ENCODE measurements around the gene DPP6. TPM values are rescaled to one million over a fixed set of nuclear protein-coding genes. Genes with fewer than 3 reads are reported as not detected.
"Not testable (repeated sequence)": the region's sequence is repeated elsewhere in the genome, so short reads cannot be mapped to it uniquely, and the experiment has no call there.

DPP6 gene
- total and polyA plus RNA-seq, 5 donors from 2014 or later = not detected

DNA sequence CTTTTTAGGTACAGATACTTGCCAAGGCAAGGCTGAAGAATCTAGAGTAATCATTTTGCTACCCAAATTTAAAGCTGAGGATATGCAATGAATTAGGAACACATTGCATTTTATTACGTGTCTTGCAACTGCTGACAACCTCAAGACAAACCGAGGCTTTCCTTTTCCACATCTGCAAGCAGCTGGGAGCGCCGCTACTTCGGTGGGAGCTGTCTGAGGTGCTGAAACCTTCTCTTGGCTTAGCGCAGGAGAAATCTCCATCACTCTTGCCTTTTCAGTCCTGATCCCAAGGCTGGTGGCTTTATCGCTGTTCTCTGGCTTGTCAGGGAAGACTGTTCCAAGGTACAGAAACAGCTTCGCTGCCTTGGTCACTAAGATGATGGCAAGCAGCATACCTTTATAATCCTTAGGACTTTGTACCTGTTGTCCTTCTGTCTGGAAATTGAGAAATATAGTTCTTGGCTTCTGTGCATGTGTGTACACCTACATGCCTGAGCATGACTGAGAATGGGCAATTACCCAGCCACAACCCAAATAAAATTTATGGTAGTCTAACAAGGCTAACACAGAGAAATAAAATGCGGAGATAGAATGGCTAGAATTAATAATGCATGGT, 3.4 kb downstream of the DPP6 start:
- DNase-seq = peak in 1 of 3 donors; percentile 13
- H3K36me3 Mint-ChIP-seq; H3K36me3 ChIP-seq (ENCODE audit: control insufficient read depth, insufficient read depth, low read length); H3K4me1 Mint-ChIP-seq; H3K27me3 ChIP-seq (ENCODE audit: control insufficient read depth, insufficient read depth, low read length); H3K4me1 ChIP-seq (ENCODE audit: control insufficient read depth, insufficient read depth, low read length, poor library complexity, severe bottlenecking); H3K9me3 Mint-ChIP-seq; H3K27ac Mint-ChIP-seq; H3K4me3 Mint-ChIP-seq; H3K27me3 Mint-ChIP-seq; ATAC-seq (ENCODE audit: low read depth in 2 of 2); H3K4me3 ChIP-seq (ENCODE audit: low read depth, low read length); H3K9me3 ChIP-seq (ENCODE audit: control insufficient read depth in 2 of 2, low read length in 2 of 2); H3K27ac ChIP-seq (ENCODE audit: insufficient read depth, low read length, poor library complexity, severe bottlenecking): not testable (repeated sequence)

- not testable (repeated sequence) for H3K4me1 ChIP-seq (ENCODE audit: control insufficient read depth, insufficient read depth, low read length, poor library complexity, severe bottlenecking); H3K27ac Mint-ChIP-seq; DNase-seq; H3K4me1 Mint-ChIP-seq; H3K9me3 ChIP-seq (ENCODE audit: control insufficient read depth in 2 of 2, low read length in 2 of 2); H3K36me3 Mint-ChIP-seq; H3K4me3 Mint-ChIP-seq; ATAC-seq (ENCODE audit: low read depth in 2 of 2); H3K9me3 Mint-ChIP-seq; H3K27me3 Mint-ChIP-seq; H3K36me3 ChIP-seq (ENCODE audit: control insufficient read depth, insufficient read depth, low read length); H3K27me3 ChIP-seq (ENCODE audit: control insufficient read depth, insufficient read depth, low read length); H3K27ac ChIP-seq (ENCODE audit: insufficient read depth, low read length, poor library complexity, severe bottlenecking); H3K4me3 ChIP-seq (ENCODE audit: low read depth, low read length)
Observed at GRCh38 chr7:154058783-154059182, 6.6 kb downstream of the DPP6 start.

DNA sequence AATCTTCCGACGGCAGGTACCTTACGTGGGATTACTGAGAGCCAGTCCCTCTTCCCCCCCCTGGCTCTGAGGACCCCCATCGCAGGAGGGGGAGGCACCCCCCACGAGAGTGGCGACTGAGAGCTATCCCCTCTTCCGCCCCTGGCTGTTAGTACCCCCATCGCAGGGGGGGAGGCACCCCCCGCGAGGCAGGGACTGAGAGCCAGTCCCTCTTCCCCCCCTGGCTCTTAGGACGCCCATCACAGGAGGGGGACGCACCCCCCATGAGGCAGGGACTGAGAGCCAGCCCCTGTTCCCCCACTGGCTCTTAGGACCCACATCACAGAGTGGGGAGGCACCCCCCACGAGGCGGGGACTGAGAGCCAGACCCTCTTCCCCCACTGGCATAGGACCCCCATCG, 8.4 kb downstream of the DPP6 start:
- H3K4me3 ChIP-seq (ENCODE audit: low read depth, low read length); H3K9me3 Mint-ChIP-seq; H3K36me3 ChIP-seq (ENCODE audit: control insufficient read depth, insufficient read depth, low read length); H3K27ac Mint-ChIP-seq; H3K27me3 ChIP-seq (ENCODE audit: control insufficient read depth, insufficient read depth, low read length); H3K27me3 Mint-ChIP-seq; H3K4me1 ChIP-seq (ENCODE audit: control insufficient read depth, insufficient read depth, low read length, poor library complexity, severe bottlenecking); DNase-seq; ATAC-seq (ENCODE audit: low read depth in 2 of 2); H3K4me3 Mint-ChIP-seq; H3K4me1 Mint-ChIP-seq; H3K27ac ChIP-seq (ENCODE audit: insufficient read depth, low read length, poor library complexity, severe bottlenecking); H3K36me3 Mint-ChIP-seq; H3K9me3 ChIP-seq (ENCODE audit: control insufficient read depth in 2 of 2, low read length in 2 of 2): not testable (repeated sequence)

- H3K27me3 ChIP-seq (ENCODE audit: control insufficient read depth, insufficient read depth, low read length); H3K27me3 Mint-ChIP-seq; H3K4me3 ChIP-seq (ENCODE audit: low read depth, low read length); H3K4me1 ChIP-seq (ENCODE audit: control insufficient read depth, insufficient read depth, low read length, poor library complexity, severe bottlenecking); H3K9me3 ChIP-seq (ENCODE audit: control insufficient read depth in 2 of 2, low read length in 2 of 2); H3K4me1 Mint-ChIP-seq; H3K36me3 ChIP-seq (ENCODE audit: control insufficient read depth, insufficient read depth, low read length); H3K4me3 Mint-ChIP-seq; H3K27ac ChIP-seq (ENCODE audit: insufficient read depth, low read length, poor library complexity, severe bottlenecking); ATAC-seq (ENCODE audit: low read depth in 2 of 2); H3K36me3 Mint-ChIP-seq; H3K9me3 Mint-ChIP-seq; H3K27ac Mint-ChIP-seq: not testable (repeated sequence)
- peak in 1 of 3 donors; percentile 2 for DNase-seq
Observed at GRCh38 chr7:154071833-154072232, 19.6 kb downstream of the DPP6 start.

- H3K9me3 Mint-ChIP-seq; DNase-seq; H3K4me1 Mint-ChIP-seq; H3K4me3 Mint-ChIP-seq; H3K4me3 ChIP-seq (ENCODE audit: low read depth, low read length); H3K27me3 ChIP-seq (ENCODE audit: control insufficient read depth, insufficient read depth, low read length); H3K27ac ChIP-seq (ENCODE audit: insufficient read depth, low read length, poor library complexity, severe bottlenecking); H3K36me3 ChIP-seq (ENCODE audit: control insufficient read depth, insufficient read depth, low read length); ATAC-seq (ENCODE audit: low read depth in 2 of 2); H3K36me3 Mint-ChIP-seq; H3K27ac Mint-ChIP-seq; H3K9me3 ChIP-seq (ENCODE audit: control insufficient read depth in 2 of 2, low read length in 2 of 2); H3K4me1 ChIP-seq (ENCODE audit: control insufficient read depth, insufficient read depth, low read length, poor library complexity, severe bottlenecking); H3K27me3 Mint-ChIP-seq: not testable (repeated sequence)
Observed at GRCh38 chr7:154072395-154073181, 20.4 kb downstream of the DPP6 start.

DNA sequence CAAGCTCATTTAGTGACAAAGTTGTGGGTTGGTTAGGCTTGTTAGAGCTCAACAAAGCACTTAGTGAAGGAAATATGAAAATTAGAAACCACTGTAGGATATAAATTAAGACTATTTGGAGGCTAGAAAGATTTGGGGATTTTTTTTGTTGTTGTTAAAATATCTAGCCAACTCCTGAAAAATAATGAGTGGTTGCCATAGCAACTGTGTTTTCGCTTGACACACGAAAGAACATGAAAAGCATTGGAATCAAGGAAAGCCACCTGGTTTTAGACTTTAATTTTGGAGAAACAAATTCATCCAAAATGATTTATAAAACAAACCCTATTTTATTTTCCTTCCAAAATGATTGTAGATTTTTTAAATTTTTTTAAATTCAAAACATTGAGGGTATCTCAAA, 26.3 kb downstream of the DPP6 start:
- not testable (repeated sequence) for H3K9me3 ChIP-seq (ENCODE audit: control insufficient read depth in 2 of 2, low read length in 2 of 2); H3K4me1 Mint-ChIP-seq; H3K27me3 Mint-ChIP-seq; H3K4me1 ChIP-seq (ENCODE audit: control insufficient read depth, insufficient read depth, low read length, poor library complexity, severe bottlenecking); H3K36me3 Mint-ChIP-seq; H3K9me3 Mint-ChIP-seq; H3K36me3 ChIP-seq (ENCODE audit: control insufficient read depth, insufficient read depth, low read length); ATAC-seq (ENCODE audit: low read depth in 2 of 2); H3K4me3 Mint-ChIP-seq; DNase-seq; H3K4me3 ChIP-seq (ENCODE audit: low read depth, low read length); H3K27ac Mint-ChIP-seq; H3K27me3 ChIP-seq (ENCODE audit: control insufficient read depth, insufficient read depth, low read length); H3K27ac ChIP-seq (ENCODE audit: insufficient read depth, low read length, poor library complexity, severe bottlenecking)

- ATAC-seq (ENCODE audit: low read depth in 2 of 2) = not testable (repeated sequence)
Observed at GRCh38 chr7:154080249-154080648, 28.1 kb downstream of the DPP6 start.

DNA sequence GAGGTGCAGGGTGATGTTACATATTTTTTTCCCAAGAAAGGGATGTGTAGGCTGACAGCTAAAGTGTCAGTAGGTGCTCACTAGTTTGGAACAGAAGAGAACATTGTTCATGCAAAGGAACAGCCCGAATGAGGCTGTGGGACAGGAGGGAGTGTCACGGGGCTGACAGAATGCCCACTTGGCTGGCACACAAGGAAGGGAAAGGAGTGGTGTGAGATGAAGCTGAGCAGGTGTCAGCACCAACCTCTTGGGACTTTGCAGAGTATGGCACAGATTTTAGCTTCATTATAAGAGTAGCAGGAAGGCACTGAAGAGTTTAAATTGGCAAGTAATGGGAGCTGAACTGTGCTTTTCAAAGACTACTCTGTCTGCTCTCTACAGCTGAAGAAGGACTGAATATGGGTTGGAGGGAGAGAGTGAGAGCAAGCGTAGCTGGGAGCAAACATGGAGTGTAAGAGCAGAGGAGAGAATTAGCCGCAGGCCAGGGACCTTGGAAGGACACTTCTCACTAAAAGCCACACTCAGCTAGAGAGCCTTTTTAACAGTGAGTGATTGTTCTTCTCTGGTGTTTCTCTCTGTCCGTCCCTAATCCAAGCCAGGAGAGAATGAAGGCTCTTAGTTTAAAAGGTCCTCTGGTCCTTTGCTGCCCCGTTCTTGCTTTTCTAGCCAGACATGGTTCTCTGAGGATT, 35.0 kb downstream of the DPP6 start:
- not testable (repeated sequence) for H3K27ac Mint-ChIP-seq

More at GRCh38 chr7:154080249-154080648, 28.1 kb downstream of the DPP6 start:
- not testable (repeated sequence) for H3K4me3 Mint-ChIP-seq; H3K4me1 ChIP-seq (ENCODE audit: control insufficient read depth, insufficient read depth, low read length, poor library complexity, severe bottlenecking); H3K4me1 Mint-ChIP-seq; H3K9me3 ChIP-seq (ENCODE audit: control insufficient read depth in 2 of 2, low read length in 2 of 2); H3K36me3 ChIP-seq (ENCODE audit: control insufficient read depth, insufficient read depth, low read length); H3K4me3 ChIP-seq (ENCODE audit: low read depth, low read length); H3K27me3 ChIP-seq (ENCODE audit: control insufficient read depth, insufficient read depth, low read length); H3K27ac ChIP-seq (ENCODE audit: insufficient read depth, low read length, poor library complexity, severe bottlenecking); H3K9me3 Mint-ChIP-seq; H3K27ac Mint-ChIP-seq; H3K27me3 Mint-ChIP-seq; H3K36me3 Mint-ChIP-seq; DNase-seq

More for the DNA sequence above, 35.0 kb downstream of the DPP6 start:
- ATAC-seq (ENCODE audit: low read depth in 2 of 2); H3K9me3 ChIP-seq (ENCODE audit: control insufficient read depth in 2 of 2, low read length in 2 of 2); H3K36me3 ChIP-seq (ENCODE audit: control insufficient read depth, insufficient read depth, low read length); H3K27me3 ChIP-seq (ENCODE audit: control insufficient read depth, insufficient read depth, low read length); H3K4me1 ChIP-seq (ENCODE audit: control insufficient read depth, insufficient read depth, low read length, poor library complexity, severe bottlenecking); H3K27ac ChIP-seq (ENCODE audit: insufficient read depth, low read length, poor library complexity, severe bottlenecking); H3K4me3 Mint-ChIP-seq; H3K4me1 Mint-ChIP-seq; DNase-seq; H3K9me3 Mint-ChIP-seq; H3K36me3 Mint-ChIP-seq; H3K27me3 Mint-ChIP-seq; H3K4me3 ChIP-seq (ENCODE audit: low read depth, low read length): not testable (repeated sequence)
